Endothelial cell (in vitro differentiated cells): ENCODE measurements around the gene PCSK6. TPM values are rescaled to one million over a fixed set of nuclear protein-coding genes. Genes with fewer than 3 reads are reported as not detected.
A peak's percentile ranks its signal among the peaks of the same experiment; 100 is the strongest.
"Not testable (repeated sequence)": the region's sequence is repeated elsewhere in the genome, so short reads cannot be mapped to it uniquely, and the experiment has no call there.

Source experiments
- DNase-seq: peaks from one replicate; pipeline ENCODE4 v3.0.0; 2021; ENCODE audit warnings: low spot score
- H3K27ac Mint-ChIP-seq: one replicate; pipeline ENCODE4 v1.8.0; 2021; ENCODE audit warnings: mixed read lengths, inconsistent platforms; ENCODE audit not compliant: unreplicated experiment
- H3K27me3 Mint-ChIP-seq: one replicate; pipeline ENCODE4 v1.8.0; 2021; ENCODE audit warnings: mild to moderate bottlenecking, moderate library complexity, mixed read lengths, inconsistent platforms; ENCODE audit not compliant: unreplicated experiment
- H3K36me3 Mint-ChIP-seq: one replicate; pipeline ENCODE4 v1.8.0; 2021; ENCODE audit warnings: mild to moderate bottlenecking, low read depth, mixed read lengths, inconsistent platforms; ENCODE audit not compliant: unreplicated experiment
- H3K4me1 Mint-ChIP-seq: one replicate; pipeline ENCODE4 v1.8.0; 2021; ENCODE audit warnings: mild to moderate bottlenecking, mixed read lengths, inconsistent platforms; ENCODE audit not compliant: unreplicated experiment
- H3K4me3 Mint-ChIP-seq: one replicate; pipeline ENCODE4 v1.8.0; 2021; ENCODE audit warnings: mild to moderate bottlenecking, mixed read lengths, inconsistent platforms; ENCODE audit not compliant: unreplicated experiment
- H3K9me3 Mint-ChIP-seq: one replicate; pipeline ENCODE4 v1.8.0; 2021; ENCODE audit warnings: mixed read lengths, inconsistent platforms; ENCODE audit not compliant: unreplicated experiment
- CTCF ChIP-seq: fragments of 200-600 bp; sonication (generic); IDR thresholded peaks from one replicate; pipeline ENCODE4 v1.5.0; 2021; ENCODE audit warnings: antibody characterized with exemption; ENCODE audit not compliant: unreplicated experiment
- total RNA-seq: library from RNA; stranded (reverse); fragmentation: NEBNext Ultra II Directional; extraction: Animal tissue kit (Norgen Biotek cat#: 25700); gene quantifications from one replicate; pipeline ENCODE4 v1.2.1, GENCODE V29; 2021; ENCODE audit not compliant: unreplicated experiment

The PCSK6 gene
- total RNA-seq, 1 donor from 2014 or later: 0.13 TPM

DNA sequence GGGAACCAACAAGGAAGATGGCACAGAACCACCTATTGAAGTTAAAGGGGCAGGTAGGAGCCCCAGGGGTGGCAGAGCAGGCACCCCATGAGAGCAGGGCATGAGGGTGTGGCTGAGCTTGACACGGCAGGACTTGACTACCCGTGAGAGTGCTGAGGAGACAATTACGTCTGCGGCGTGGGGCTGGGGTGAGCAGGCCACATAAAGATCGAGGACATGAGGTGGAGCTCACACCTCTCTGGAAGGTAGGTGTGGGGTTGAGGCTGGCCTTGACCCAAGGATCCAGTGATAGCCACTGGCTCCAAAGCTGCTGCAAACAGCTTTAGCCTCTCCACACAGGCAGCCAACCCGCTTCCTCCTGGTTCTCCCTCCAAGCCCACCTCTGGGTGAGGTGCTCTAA, 64.5 kb downstream of the PCSK6 start:
- H3K27ac Mint-ChIP-seq: no peak overlapping the region
- peaks cover 6% of the 10 kb centered on the region for H3K27me3 Mint-ChIP-seq
- H3K9me3 Mint-ChIP-seq: no peaks in the 10 kb centered on the region
- no peaks in the 10 kb centered on the region for H3K4me1 Mint-ChIP-seq
- H3K36me3 Mint-ChIP-seq: no peaks in the 10 kb centered on the region
- TF ChIP-seq CTCF: no peak
- no peak for DNase-seq
- H3K4me3 Mint-ChIP-seq: no peak overlapping the region

- DNase-seq: no peak
- TF ChIP-seq CTCF: no peak
- no peaks in the 10 kb centered on the region for H3K27me3 Mint-ChIP-seq
- H3K27ac Mint-ChIP-seq: no peak overlapping the region
- H3K4me1 Mint-ChIP-seq: no peaks in the 10 kb centered on the region
- H3K36me3 Mint-ChIP-seq: peaks cover 5% of the 10 kb centered on the region
- H3K9me3 Mint-ChIP-seq: no peaks in the 10 kb centered on the region
- H3K4me3 Mint-ChIP-seq: no peak overlapping the region
These were observed 69.3 kb downstream of the PCSK6 start for GRCh38 chr15:101420232-101420631.

DNA sequence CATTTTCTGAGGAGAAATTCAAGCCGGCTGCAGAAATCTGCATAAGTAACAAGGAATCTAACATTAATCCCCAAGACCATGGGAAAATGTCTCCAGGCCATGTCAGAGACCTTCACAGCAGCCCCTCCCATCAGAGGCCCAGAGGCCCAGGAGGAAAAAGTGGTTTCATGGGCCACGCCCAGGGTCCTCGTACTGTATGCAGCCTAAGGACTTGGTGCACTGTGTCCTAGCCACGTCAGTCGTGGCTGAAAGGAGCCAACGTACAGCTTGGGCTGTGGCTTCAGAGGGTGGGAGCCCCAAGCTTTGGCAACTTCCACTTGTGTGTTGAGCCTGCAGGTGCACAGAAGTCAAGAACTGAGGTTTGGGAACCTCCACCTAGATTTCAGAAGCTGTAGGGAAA, 73.0 kb downstream of the PCSK6 start:
- H3K27ac Mint-ChIP-seq, H3K4me1 Mint-ChIP-seq, H3K9me3 Mint-ChIP-seq, H3K36me3 Mint-ChIP-seq, H3K4me3 Mint-ChIP-seq, H3K27me3 Mint-ChIP-seq, DNase-seq: not testable (repeated sequence)

GRCh38 chr15:101413239-101413638, 76.3 kb downstream of the PCSK6 start:
- Mint-ChIP-seq H3K4me3 (no peak overlapping the region), H3K27ac (no peak overlapping the region), H3K27me3 (peaks cover 2% of the 10 kb centered on the region), H3K36me3 (peaks cover 5% of the 10 kb centered on the region), H3K4me1 (no peaks in the 10 kb centered on the region), H3K9me3 (no peaks in the 10 kb centered on the region)
- no peak for DNase-seq
- peak; percentile 26 for TF ChIP-seq CTCF

DNA sequence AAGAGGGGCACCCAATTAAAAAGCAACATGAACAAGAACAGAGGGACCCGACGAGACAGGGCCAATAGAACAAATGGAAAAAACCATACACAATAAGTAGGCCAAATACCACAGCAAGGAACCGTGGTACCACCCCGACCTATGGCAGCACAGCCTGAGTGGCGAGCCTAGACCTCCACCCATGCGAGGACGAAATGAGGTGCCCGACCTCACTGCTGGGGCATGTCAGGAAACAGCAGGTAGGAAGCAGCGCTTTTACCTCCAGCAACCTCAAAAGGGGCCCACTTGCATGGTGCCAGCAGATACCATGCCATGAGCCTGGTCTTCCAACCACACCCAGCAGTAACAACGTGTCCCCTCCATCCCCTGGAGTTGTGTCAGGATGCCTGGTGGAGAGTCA, 77.9 kb downstream of the PCSK6 start:
- H3K27me3 Mint-ChIP-seq: peaks cover 5% of the 10 kb centered on the region
- H3K27ac Mint-ChIP-seq: no peak overlapping the region
- H3K36me3 Mint-ChIP-seq: peaks cover 5% of the 10 kb centered on the region
- H3K9me3 Mint-ChIP-seq: no peaks in the 10 kb centered on the region
- DNase-seq: no peak
- TF ChIP-seq CTCF: no peak
- no peak overlapping the region for H3K4me3 Mint-ChIP-seq
- no peaks in the 10 kb centered on the region for H3K4me1 Mint-ChIP-seq

GRCh38 chr15:101411085-101411484, 78.4 kb downstream of the PCSK6 start:
- H3K9me3 Mint-ChIP-seq: no peaks in the 10 kb centered on the region
- no peak for DNase-seq
- H3K4me1 Mint-ChIP-seq: no peaks in the 10 kb centered on the region
- H3K27me3 Mint-ChIP-seq: peaks cover 5% of the 10 kb centered on the region
- no peak for TF ChIP-seq CTCF
- H3K4me3 Mint-ChIP-seq: no peak overlapping the region
- H3K36me3 Mint-ChIP-seq: peaks cover 3% of the 10 kb centered on the region
- H3K27ac Mint-ChIP-seq: no peak overlapping the region
